ENCODE measurements around the gene NELFA.

DNA sequence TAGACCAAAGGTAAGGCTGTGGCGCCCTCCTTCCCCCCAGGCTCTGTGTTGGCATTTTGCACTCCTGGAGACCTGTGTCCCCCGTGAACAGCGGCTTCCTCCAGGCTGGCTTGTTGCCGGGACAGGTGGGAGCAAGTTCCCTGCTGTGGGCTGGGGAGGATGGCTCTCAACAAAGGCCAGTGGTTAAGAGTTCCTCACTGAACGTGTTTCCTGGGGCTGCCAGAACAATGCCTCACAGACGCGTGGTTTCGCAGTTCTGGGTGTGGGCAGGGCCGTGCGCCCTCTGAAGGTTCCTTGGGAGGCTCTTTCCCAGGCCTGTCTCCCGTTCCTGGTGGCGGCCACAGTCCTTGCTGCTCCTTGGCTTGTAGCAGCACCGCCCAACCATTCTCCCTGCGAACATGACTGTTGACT lies 33.4 kb downstream of the NELFA start:
- TF ChIP-seq, protein P1, sequence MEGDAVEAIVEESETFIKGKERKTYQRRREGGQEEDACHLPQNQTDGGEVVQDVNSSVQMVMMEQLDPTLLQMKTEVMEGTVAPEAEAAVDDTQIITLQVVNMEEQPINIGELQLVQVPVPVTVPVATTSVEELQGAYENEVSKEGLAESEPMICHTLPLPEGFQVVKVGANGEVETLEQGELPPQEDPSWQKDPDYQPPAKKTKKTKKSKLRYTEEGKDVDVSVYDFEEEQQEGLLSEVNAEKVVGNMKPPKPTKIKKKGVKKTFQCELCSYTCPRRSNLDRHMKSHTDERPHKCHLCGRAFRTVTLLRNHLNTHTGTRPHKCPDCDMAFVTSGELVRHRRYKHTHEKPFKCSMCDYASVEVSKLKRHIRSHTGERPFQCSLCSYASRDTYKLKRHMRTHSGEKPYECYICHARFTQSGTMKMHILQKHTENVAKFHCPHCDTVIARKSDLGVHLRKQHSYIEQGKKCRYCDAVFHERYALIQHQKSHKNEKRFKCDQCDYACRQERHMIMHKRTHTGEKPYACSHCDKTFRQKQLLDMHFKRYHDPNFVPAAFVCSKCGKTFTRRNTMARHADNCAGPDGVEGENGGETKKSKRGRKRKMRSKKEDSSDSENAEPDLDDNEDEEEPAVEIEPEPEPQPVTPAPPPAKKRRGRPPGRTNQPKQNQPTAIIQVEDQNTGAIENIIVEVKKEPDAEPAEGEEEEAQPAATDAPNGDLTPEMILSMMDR (IDR thresholded peaks at IDR 0.05; ENCODE audit: low read depth, low read length) = no peak
- TF ChIP-seq EZH2phosphoT487 (IDR thresholded peaks at IDR 0.05; ENCODE audit: low read depth) = no peak

Measured in OCI-LY3 (cell line).